Parathyroid adenoma (tissue), 2 donors: ENCODE measurements around the gene CNKSR3.

Source experiments
- H2AFZ ChIP-seq: fragments of 300-600 bp; sonication (generic); one replicate; pipeline ENCODE4 v1.7.0; 2017; ENCODE audit warnings: antibody characterized with exemption, mild to moderate bottlenecking
- H3K27ac ChIP-seq: fragments of 300-600 bp; sonication (generic); one replicate; pipeline ENCODE4 v1.7.0; 2017
- H3K27me3 ChIP-seq: fragments of 300-600 bp; sonication (generic); one replicate; pipeline ENCODE4 v1.7.0; 2017; ENCODE audit warnings: low read length; ENCODE audit not compliant: control insufficient read depth, insufficient read depth
- H3K36me3 ChIP-seq: fragments of 300-600 bp; sonication (generic); one replicate; pipeline ENCODE4 v1.7.0; 2017; ENCODE audit warnings: low read length; ENCODE audit not compliant: control insufficient read depth, insufficient read depth
- H3K4me1 ChIP-seq: fragments of 300-600 bp; sonication (generic); one replicate; pipeline ENCODE4 v1.7.0; 2017; ENCODE audit warnings: control low read depth
- H3K4me2 ChIP-seq: fragments of 300-600 bp; sonication (generic); one replicate; pipeline ENCODE4 v1.7.0; 2017; ENCODE audit warnings: low read length
- H3K4me3 ChIP-seq: fragments of 300-600 bp; sonication (generic); one replicate; pipeline ENCODE4 v1.7.0; 2017; ENCODE audit warnings: low read depth, low read length
- H3K79me2 ChIP-seq: fragments of 300-600 bp; sonication (generic); one replicate; pipeline ENCODE4 v1.7.0; 2017; ENCODE audit warnings: control low read depth
- H3K9ac ChIP-seq: fragments of 300-600 bp; sonication (generic); one replicate; pipeline ENCODE4 v1.7.0; 2017; ENCODE audit warnings: mild to moderate bottlenecking
- H3K9me3 ChIP-seq: fragments of 300-600 bp; sonication (generic); one replicate; pipeline ENCODE4 v1.7.0; 2017; ENCODE audit warnings: low read length; ENCODE audit not compliant: control insufficient read depth
- CTCF ChIP-seq: fragments of 300-600 bp; sonication (generic); IDR thresholded peaks from one replicate; pipeline ENCODE4 v1.7.0; 2017; ENCODE audit warnings: antibody characterized with exemption, mild to moderate bottlenecking
- donor health status: primary hyperparathyroidism.

The CNKSR3 gene

GRCh38 chr6:154501578-154501868 lies 9.0 kb downstream of the CNKSR3 start:
- Histone ChIP-seq H2AFZ (no peak overlapping the region), H3K36me3 (no peaks in the 10 kb centered on the region), H3K4me1 (no peaks in the 10 kb centered on the region), H3K27ac (no peak overlapping the region), H3K9ac (no peak overlapping the region), H3K27me3 (no peaks in the 10 kb centered on the region), H3K79me2 (peaks cover 6% of the 10 kb centered on the region), H3K4me2 (no peak overlapping the region), H3K9me3 (no peaks in the 10 kb centered on the region), H3K4me3 (no peak overlapping the region)
- TF ChIP-seq CTCF = no peak

GRCh38 chr6:154500769-154501577 lies 9.5 kb downstream of the CNKSR3 start:
- Histone ChIP-seq H3K27me3 (no peaks in the 10 kb centered on the region), H3K9ac (no peak overlapping the region), H3K27ac (no peak overlapping the region)

GRCh38 chr6:154499855-154500589 lies 10.5 kb downstream of the CNKSR3 start:
- Histone ChIP-seq H3K27ac (no peak overlapping the region), H3K27me3 (no peaks in the 10 kb centered on the region), H3K4me2 (no peak overlapping the region), H3K9ac (no peak overlapping the region), H3K4me3 (no peak overlapping the region), H3K79me2 (peaks cover 3% of the 10 kb centered on the region), H3K9me3 (no peaks in the 10 kb centered on the region), H3K36me3 (no peaks in the 10 kb centered on the region), H2AFZ (no peak overlapping the region), H3K4me1 (no peaks in the 10 kb centered on the region)
- TF ChIP-seq CTCF = no peak

More at GRCh38 chr6:154500769-154501577, 9.5 kb downstream of the CNKSR3 start:
- H3K4me2 ChIP-seq = no peak overlapping the region
- no peak overlapping the region for H2AFZ ChIP-seq
- H3K9me3 ChIP-seq = no peaks in the 10 kb centered on the region
- H3K36me3 ChIP-seq = no peaks in the 10 kb centered on the region
- no peak overlapping the region for H3K4me3 ChIP-seq
- peaks cover 4% of the 10 kb centered on the region for H3K79me2 ChIP-seq
- H3K4me1 ChIP-seq = no peaks in the 10 kb centered on the region
- TF ChIP-seq CTCF = no peak

- Histone ChIP-seq H3K4me3 (no peak overlapping the region), H3K36me3 (no peaks in the 10 kb centered on the region), H3K4me2 (no peak overlapping the region), H2AFZ (no peak overlapping the region), H3K9me3 (no peaks in the 10 kb centered on the region), H3K79me2 (no peaks in the 10 kb centered on the region), H3K4me1 (no peaks in the 10 kb centered on the region), H3K27ac (no peak overlapping the region), H3K27me3 (no peaks in the 10 kb centered on the region), H3K9ac (no peak overlapping the region)
- TF ChIP-seq CTCF = no peak
Observed at GRCh38 chr6:154498340-154498934, 12.0 kb downstream of the CNKSR3 start.
